Left kidney (tissue), 2 donors: Measurements from ENCODE around the gene PGF. TPM values are rescaled to one million over a fixed set of nuclear protein-coding genes. Genes with fewer than 3 reads are reported as not detected.

ENCODE experiments used
- DNase-seq: peaks from one replicate; pipeline ENCODE4 v3.0.0-alpha.2; 2013
- polyA plus RNA-seq: library from polyadenylated mRNA; unstranded; fragments of 120-200 nt; gene quantifications from one replicate; pipeline ENCODE4 v1.2.1, GENCODE V29; 2013; ENCODE audit not compliant: insufficient read length

Gene PGF
- polyA plus RNA-seq, 1 donor = 5.5 TPM

- DNase-seq = no peak
Observed at GRCh38 chr14:74898694-74899093, 56.7 kb downstream of the PGF start.

GRCh38 chr14:74898083-74898482 is 57.3 kb downstream of the PGF start:
- no peak for DNase-seq

GRCh38 chr14:74897642-74898041 is 57.8 kb downstream of the PGF start:
- no peak for DNase-seq

GRCh38 chr14:74896400-74896799 is 59.0 kb downstream of the PGF start:
- no peak for DNase-seq

- no peak for DNase-seq
Observed at GRCh38 chr14:74893614-74894091, 61.7 kb downstream of the PGF start.

GRCh38 chr14:74892745-74893144 is 62.7 kb downstream of the PGF start:
- DNase-seq = no peak

GRCh38 chr14:74891870-74892269 is 63.5 kb downstream of the PGF start:
- no peak for DNase-seq

Other genes starting within 250 kb of the PGF start
- gene AREL1, start 242.5 kb downstream of the PGF start, polyA plus RNA-seq = 42.2 TPM
- 64.3 TPM for gene FCF1, start 242.5 kb downstream of the PGF start, polyA plus RNA-seq
- gene YLPM1, start 192.3 kb downstream of the PGF start, polyA plus RNA-seq = 128 TPM
- 4.3 TPM for gene PROX2, start 79.5 kb downstream of the PGF start, polyA plus RNA-seq
- gene DLST, start 73.7 kb downstream of the PGF start, polyA plus RNA-seq = 140 TPM
- 0.91 TPM for gene RPS6KL1, start 32.3 kb downstream of the PGF start, polyA plus RNA-seq
- 63.3 TPM for gene EIF2B2, start 47.3 kb upstream of the PGF start, polyA plus RNA-seq
- gene MLH3, start 95.9 kb upstream of the PGF start, polyA plus RNA-seq = 46.7 TPM
- 58.5 TPM for gene ACYP1, start 108.4 kb upstream of the PGF start, polyA plus RNA-seq
- gene ZC2HC1C, start 114.0 kb upstream of the PGF start, polyA plus RNA-seq = 7.8 TPM
- gene NEK9, start 171.5 kb upstream of the PGF start, polyA plus RNA-seq = 154 TPM
- gene TMED10, start 221.0 kb upstream of the PGF start, polyA plus RNA-seq = 271 TPM